ENCODE measurements around the gene CEPT1.

- TF ChIP-seq CTCF (IDR thresholded peaks at IDR 0.05) = no peak
- TF ChIP-seq POLR2A (IDR thresholded peaks at IDR 0.05) = no peak
Observed at GRCh38 chr1:111205714-111206050, 65.7 kb downstream of the CEPT1 start.
